Gastroesophageal sphincter (tissue), 4 donors: ENCODE data around the gene CACNG4. TPM values are rescaled to one million over a fixed set of nuclear protein-coding genes. Genes with fewer than 3 reads are reported as not detected.

Experiments used
- ATAC-seq: fragments of 150-250 bp; one replicate; pipeline ENCODE4 v1.9.1; 2016; ENCODE audit warnings: mild to moderate bottlenecking, moderate library complexity
- H3K27ac ChIP-seq, 4 donors: fragments of 200-600 bp; sonication (generic) in 3 of 4; 1 replicate in 3 of 4; 2 replicates in 1 of 4; pipeline ENCODE4 v1.5.1; 2016 to 2019
- H3K27me3 ChIP-seq: fragments of 200-600 bp; sonication (generic); one replicate; pipeline ENCODE4 v1.5.1; 2019
- H3K36me3 ChIP-seq, 2 donors: fragments of 200-600 bp; sonication (generic); one replicate each; pipeline ENCODE4 v1.5.1; 2019; ENCODE audit warnings: control low read depth in 1 of 2
- H3K4me1 ChIP-seq, 3 donors: fragments of 200-600 bp; sonication (generic); 1 replicate in 2 of 3; 2 replicates in 1 of 3; pipeline ENCODE4 v1.5.1; 2016 to 2019; ENCODE audit warnings: control low read depth in 2 of 3
- H3K4me3 ChIP-seq, 2 donors: fragments of 200-600 bp; sonication (generic); one replicate each; pipeline ENCODE4 v1.5.1; 2019; ENCODE audit warnings: mild to moderate bottlenecking in 1 of 2, moderate library complexity in 1 of 2
- H3K9me3 ChIP-seq, 3 donors: fragments of 200-600 bp; sonication (generic); one replicate each; pipeline ENCODE4 v1.5.1; 2017 to 2019; ENCODE audit warnings: control low read depth in 2 of 3
- CTCF ChIP-seq, 4 experiments: fragments of 200-600 bp in 2 of 4; fragments of 450-650 bp in 2 of 4; sonication (generic) in 1 of 4; IDR thresholded peaks; one replicate each; pipeline ENCODE4 v1.5.1; 2017 to 2019; ENCODE audit warnings: antibody characterized with exemption in 4 of 4, mild to moderate bottlenecking in 2 of 4, moderate library complexity in 2 of 4
- EP300 ChIP-seq: sonication (generic); formaldehyde crosslinking; IDR thresholded peaks from one replicate; pipeline ENCODE4 v1.6.1; 2017; ENCODE audit warnings: antibody characterized with exemption, mild to moderate bottlenecking
- POLR2A ChIP-seq, 2 donors: fragments of 450-650 bp; IDR thresholded peaks; one replicate each; pipeline ENCODE4 v1.6.1; 2017; ENCODE audit warnings: antibody characterized with exemption in 2 of 2, mild to moderate bottlenecking in 2 of 2, moderate library complexity in 1 of 2
- POLR2AphosphoS5 ChIP-seq: sonication (generic); formaldehyde crosslinking; IDR thresholded peaks from one replicate; pipeline ENCODE4 v1.6.1; 2017; ENCODE audit warnings: antibody characterized with exemption
- WGBS, 2 donors: methylation state at CpG; one replicate each; pipeline ENCODE4 v1.1.5; 2018; ENCODE audit warnings: low coverage in 1 of 2; 5-methylcytosine and 5-hydroxymethylcytosine counted together
- total RNA-seq, 4 donors: library from RNA; depleted of rRNA; stranded (reverse); fragments of >200 nt; gene quantifications; one replicate each; pipeline ENCODE4 v1.1.0, GENCODE V29; 2016

Gene CACNG4
- total RNA-seq, 4 donors from 2014 or later: 0.13 to 13.5 (median 2.1) TPM; not detected in 1

GRCh38 chr17:67032985-67033384 is 68.5 kb downstream of the CACNG4 start:
- no peaks in the 10 kb centered on the region for H3K36me3 ChIP-seq
- no peaks in the 10 kb centered on the region for H3K9me3 ChIP-seq
- no peaks in the 10 kb centered on the region for H3K4me1 ChIP-seq
- H3K4me3 ChIP-seq: no peak overlapping the region
- 85 to 100% methylated on average over 3 to 5 of the region's 13 CpGs for WGBS, 2 donors
- no peaks in the 10 kb centered on the region for H3K27me3 ChIP-seq
- no peak for ATAC-seq
- H3K27ac ChIP-seq: no peak overlapping the region
- TF ChIP-seq CTCF (IDR thresholded peaks at IDR 0.05) (no peak), POLR2AphosphoS5 (no peak), POLR2A (IDR thresholded peaks at IDR 0.05) (no peak), EP300 (no peak)

- Histone ChIP-seq H3K4me1 (no peaks in the 10 kb centered on the region), H3K4me3 (no peak overlapping the region), H3K27ac (no peak overlapping the region), H3K9me3 (no peaks in the 10 kb centered on the region), H3K27me3 (no peaks in the 10 kb centered on the region), H3K36me3 (no peaks in the 10 kb centered on the region)
- WGBS, 2 donors: no CpG with 5 or more reads among the region's 9 CpGs
- TF ChIP-seq EP300 (no peak), POLR2A (IDR thresholded peaks at IDR 0.05) (no peak), CTCF (IDR thresholded peaks at IDR 0.05) (no peak), POLR2AphosphoS5 (no peak)
- no peak for ATAC-seq
Measured at GRCh38 chr17:67033613-67034012, 69.1 kb downstream of the CACNG4 start.

GRCh38 chr17:67035131-67036083 is 70.9 kb downstream of the CACNG4 start:
- H3K27ac ChIP-seq: no peak overlapping the region
- WGBS, 2 donors: 74 to 79% methylated on average over 7 to 9 of the region's 11 CpGs
- no peak for ATAC-seq
- no peak overlapping the region for H3K4me3 ChIP-seq
- TF ChIP-seq EP300 (no peak), POLR2AphosphoS5 (no peak), POLR2A (IDR thresholded peaks at IDR 0.05) (no peak), CTCF (IDR thresholded peaks at IDR 0.05) (no peak)
- H3K27me3 ChIP-seq: peaks cover 3% of the 10 kb centered on the region
- no peaks in the 10 kb centered on the region for H3K9me3 ChIP-seq
- no peaks in the 10 kb centered on the region for H3K4me1 ChIP-seq
- no peaks in the 10 kb centered on the region for H3K36me3 ChIP-seq

- 0 to 21% methylated on average over 1 to 2 of the region's 5 CpGs for WGBS, 2 donors
- no peak for ATAC-seq
- H3K4me3 ChIP-seq: no peak overlapping the region
- no peaks in the 10 kb centered on the region for H3K4me1 ChIP-seq
- no peak overlapping the region for H3K27ac ChIP-seq
- no peak for TF ChIP-seq EP300
- no peak for TF ChIP-seq POLR2A (IDR thresholded peaks at IDR 0.05)
- TF ChIP-seq POLR2AphosphoS5: no peak
- TF ChIP-seq CTCF (IDR thresholded peaks at IDR 0.05): no peak
- H3K27me3 ChIP-seq: peaks cover 6% of the 10 kb centered on the region
- H3K36me3 ChIP-seq: no peaks in the 10 kb centered on the region
- H3K9me3 ChIP-seq: no peaks in the 10 kb centered on the region
Measured at GRCh38 chr17:67038861-67039365, 74.4 kb downstream of the CACNG4 start.
